ENCODE results near the gene RNF220.

- no peak for TF ChIP-seq EZH2 (IDR thresholded peaks at IDR 0.05)
- no peak for TF ChIP-seq POLR2AphosphoS5 (IDR thresholded peaks at IDR 0.05; ENCODE audit: borderline replicate concordance, low read depth, low read length)
- TF ChIP-seq FOXP2 (optimal IDR thresholded peaks at IDR 0.05; ENCODE audit: control extremely low read depth, extremely low read length, insufficient read depth): no peak
These were observed 142.3 kb downstream of the RNF220 start for GRCh38 chr1:44547361-44547760.

Measured in SK-N-MC (cell line).